Measurements from ENCODE around the gene G6PD. TPM values are rescaled to one million over a fixed set of nuclear protein-coding genes. Genes with fewer than 3 reads are reported as not detected.
"Not testable (repeated sequence)": the region's sequence is repeated elsewhere in the genome, so short reads cannot be mapped to it uniquely, and the experiment has no call there.

G6PD gene
- total RNA-seq, 1 donor from 2014 or later: 62.8 TPM

- Histone ChIP-seq H3K27me3 (ENCODE audit: insufficient read depth, low read length) (no peaks in the 10 kb centered on the region), H3K9ac (ENCODE audit: low read length) (no peak overlapping the region), H2AFZ (ENCODE audit: low read depth, low read length) (no peak overlapping the region), H3K4me1 (ENCODE audit: insufficient read depth, low read length) (no peaks in the 10 kb centered on the region), H3K27ac (ENCODE audit: low read depth, low read length) (no peak overlapping the region), H4K20me1 (ENCODE audit: insufficient read depth, low read length) (no peaks in the 10 kb centered on the region), H3K79me2 (ENCODE audit: insufficient read depth, low read length) (no peaks in the 10 kb centered on the region), H3K4me3 (ENCODE audit: insufficient read depth, low read depth, low read length) (no peak overlapping the region), H3K4me2 (ENCODE audit: low read length) (no peak overlapping the region), H3K9me3 (ENCODE audit: insufficient read depth, low read depth, low read length) (no peaks in the 10 kb centered on the region), H3K36me3 (ENCODE audit: insufficient read depth, low read length) (no peaks in the 10 kb centered on the region)
- Mint-ChIP-seq H3K27me3 (ENCODE audit: low read depth, unreplicated experiment) (no peaks in the 10 kb centered on the region), H3K36me3 (ENCODE audit: low read depth, unreplicated experiment) (no peaks in the 10 kb centered on the region), H3K9me3 (ENCODE audit: unreplicated experiment) (peaks cover 11% of the 10 kb centered on the region), H3K4me3 (ENCODE audit: unreplicated experiment) (no peak overlapping the region), H3K27ac (ENCODE audit: unreplicated experiment) (no peak overlapping the region), H3K4me1 (ENCODE audit: low read depth, unreplicated experiment) (peaks cover 20% of the 10 kb centered on the region)
- no peak for FAIRE-seq
- no peak for DNase-seq (ENCODE audit: low read depth)
- no peak for TF ChIP-seq EZH2 (IDR thresholded peaks at IDR 0.05; ENCODE audit: insufficient read depth, low read length)
- TF ChIP-seq, protein P1, sequence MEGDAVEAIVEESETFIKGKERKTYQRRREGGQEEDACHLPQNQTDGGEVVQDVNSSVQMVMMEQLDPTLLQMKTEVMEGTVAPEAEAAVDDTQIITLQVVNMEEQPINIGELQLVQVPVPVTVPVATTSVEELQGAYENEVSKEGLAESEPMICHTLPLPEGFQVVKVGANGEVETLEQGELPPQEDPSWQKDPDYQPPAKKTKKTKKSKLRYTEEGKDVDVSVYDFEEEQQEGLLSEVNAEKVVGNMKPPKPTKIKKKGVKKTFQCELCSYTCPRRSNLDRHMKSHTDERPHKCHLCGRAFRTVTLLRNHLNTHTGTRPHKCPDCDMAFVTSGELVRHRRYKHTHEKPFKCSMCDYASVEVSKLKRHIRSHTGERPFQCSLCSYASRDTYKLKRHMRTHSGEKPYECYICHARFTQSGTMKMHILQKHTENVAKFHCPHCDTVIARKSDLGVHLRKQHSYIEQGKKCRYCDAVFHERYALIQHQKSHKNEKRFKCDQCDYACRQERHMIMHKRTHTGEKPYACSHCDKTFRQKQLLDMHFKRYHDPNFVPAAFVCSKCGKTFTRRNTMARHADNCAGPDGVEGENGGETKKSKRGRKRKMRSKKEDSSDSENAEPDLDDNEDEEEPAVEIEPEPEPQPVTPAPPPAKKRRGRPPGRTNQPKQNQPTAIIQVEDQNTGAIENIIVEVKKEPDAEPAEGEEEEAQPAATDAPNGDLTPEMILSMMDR (IDR thresholded peaks at IDR 0.05; ENCODE audit: insufficient read depth, low read depth, low read length): no peak
These were observed 47.8 kb upstream of the G6PD start for GRCh38 chrX:154594491-154594890.

- FAIRE-seq (no peak), DNase-seq (ENCODE audit: low read depth) (no peak)
- Mint-ChIP-seq H3K4me1 (ENCODE audit: low read depth, unreplicated experiment) (peaks cover 20% of the 10 kb centered on the region), H3K36me3 (ENCODE audit: low read depth, unreplicated experiment) (no peaks in the 10 kb centered on the region), H3K27ac (ENCODE audit: unreplicated experiment) (no peak overlapping the region), H3K4me3 (ENCODE audit: unreplicated experiment) (no peak overlapping the region), H3K9me3 (ENCODE audit: unreplicated experiment) (peaks cover 11% of the 10 kb centered on the region), H3K27me3 (ENCODE audit: low read depth, unreplicated experiment) (no peaks in the 10 kb centered on the region)
- Histone ChIP-seq H3K27me3 (ENCODE audit: insufficient read depth, low read length) (no peaks in the 10 kb centered on the region), H3K79me2 (ENCODE audit: insufficient read depth, low read length) (no peaks in the 10 kb centered on the region), H3K4me3 (ENCODE audit: insufficient read depth, low read depth, low read length) (no peak overlapping the region), H3K36me3 (ENCODE audit: insufficient read depth, low read length) (no peaks in the 10 kb centered on the region), H2AFZ (ENCODE audit: low read depth, low read length) (no peak overlapping the region), H3K4me1 (ENCODE audit: insufficient read depth, low read length) (no peaks in the 10 kb centered on the region), H3K27ac (ENCODE audit: low read depth, low read length) (no peak overlapping the region), H4K20me1 (ENCODE audit: insufficient read depth, low read length) (no peaks in the 10 kb centered on the region), H3K9me3 (ENCODE audit: insufficient read depth, low read depth, low read length) (no peaks in the 10 kb centered on the region), H3K9ac (ENCODE audit: low read length) (no peak overlapping the region), H3K4me2 (ENCODE audit: low read length) (no peak overlapping the region)
- TF ChIP-seq, protein P1 (IDR thresholded peaks at IDR 0.05; ENCODE audit: insufficient read depth, low read depth, low read length): no peak
- TF ChIP-seq EZH2 (IDR thresholded peaks at IDR 0.05; ENCODE audit: insufficient read depth, low read length): no peak
These were observed 46.6 kb upstream of the G6PD start for GRCh38 chrX:154593201-154593600.

- no peak overlapping the region for H3K27ac Mint-ChIP-seq (ENCODE audit: unreplicated experiment)
- no peak overlapping the region for H3K4me3 Mint-ChIP-seq (ENCODE audit: unreplicated experiment)
- Histone ChIP-seq H2AFZ (ENCODE audit: low read depth, low read length) (no peak overlapping the region), H3K27ac (ENCODE audit: low read depth, low read length) (no peak overlapping the region), H3K79me2 (ENCODE audit: insufficient read depth, low read length) (no peaks in the 10 kb centered on the region), H3K36me3 (ENCODE audit: insufficient read depth, low read length) (no peaks in the 10 kb centered on the region), H3K4me3 (ENCODE audit: insufficient read depth, low read depth, low read length) (no peak overlapping the region), H3K9me3 (ENCODE audit: insufficient read depth, low read depth, low read length) (no peaks in the 10 kb centered on the region), H3K4me2 (ENCODE audit: low read length) (no peak overlapping the region), H3K9ac (ENCODE audit: low read length) (no peak overlapping the region), H3K4me1 (ENCODE audit: insufficient read depth, low read length) (no peaks in the 10 kb centered on the region), H3K27me3 (ENCODE audit: insufficient read depth, low read length) (no peaks in the 10 kb centered on the region), H4K20me1 (ENCODE audit: insufficient read depth, low read length) (no peaks in the 10 kb centered on the region)
- peaks cover 11% of the 10 kb centered on the region for H3K9me3 Mint-ChIP-seq (ENCODE audit: unreplicated experiment)
- no peaks in the 10 kb centered on the region for H3K36me3 Mint-ChIP-seq (ENCODE audit: low read depth, unreplicated experiment)
- DNase-seq (ENCODE audit: low read depth) (no peak), FAIRE-seq (no peak)
- TF ChIP-seq, protein P1 (IDR thresholded peaks at IDR 0.05; ENCODE audit: insufficient read depth, low read depth, low read length): no peak
- no peak for TF ChIP-seq EZH2 (IDR thresholded peaks at IDR 0.05; ENCODE audit: insufficient read depth, low read length)
- H3K27me3 Mint-ChIP-seq (ENCODE audit: low read depth, unreplicated experiment): no peaks in the 10 kb centered on the region
- H3K4me1 Mint-ChIP-seq (ENCODE audit: low read depth, unreplicated experiment): peaks cover 14% of the 10 kb centered on the region
These were observed 45.9 kb upstream of the G6PD start for GRCh38 chrX:154592505-154592904.

GRCh38 chrX:154590415-154590814 is 43.8 kb upstream of the G6PD start:
- not testable (repeated sequence) for H3K9me3 Mint-ChIP-seq (ENCODE audit: unreplicated experiment); H4K20me1 ChIP-seq (ENCODE audit: insufficient read depth, low read length); H3K36me3 ChIP-seq (ENCODE audit: insufficient read depth, low read length); H3K79me2 ChIP-seq (ENCODE audit: insufficient read depth, low read length); FAIRE-seq; H2AFZ ChIP-seq (ENCODE audit: low read depth, low read length); H3K4me3 ChIP-seq (ENCODE audit: insufficient read depth, low read depth, low read length); H3K4me3 Mint-ChIP-seq (ENCODE audit: unreplicated experiment); H3K4me1 Mint-ChIP-seq (ENCODE audit: low read depth, unreplicated experiment); H3K27ac ChIP-seq (ENCODE audit: low read depth, low read length); H3K27me3 Mint-ChIP-seq (ENCODE audit: low read depth, unreplicated experiment); H3K36me3 Mint-ChIP-seq (ENCODE audit: low read depth, unreplicated experiment); DNase-seq (ENCODE audit: low read depth); H3K27me3 ChIP-seq (ENCODE audit: insufficient read depth, low read length); H3K27ac Mint-ChIP-seq (ENCODE audit: unreplicated experiment); H3K4me1 ChIP-seq (ENCODE audit: insufficient read depth, low read length); H3K9me3 ChIP-seq (ENCODE audit: insufficient read depth, low read depth, low read length); H3K9ac ChIP-seq (ENCODE audit: low read length); H3K4me2 ChIP-seq (ENCODE audit: low read length)
